Activated CD8-positive, alpha-beta memory T cell treated with anti-CD3 and anti-CD28 coated beads for 48 hours (primary cell): Measurements from ENCODE around the gene KLHL11.

ENCODE experiments used
- DNase-seq, 3 experiments: peaks; one replicate each; pipeline ENCODE4 v3.0.0-alpha.2; 2020; ENCODE audit warnings: low read depth in 2 of 3, low spot score in 2 of 3

KLHL11 gene, protein sequence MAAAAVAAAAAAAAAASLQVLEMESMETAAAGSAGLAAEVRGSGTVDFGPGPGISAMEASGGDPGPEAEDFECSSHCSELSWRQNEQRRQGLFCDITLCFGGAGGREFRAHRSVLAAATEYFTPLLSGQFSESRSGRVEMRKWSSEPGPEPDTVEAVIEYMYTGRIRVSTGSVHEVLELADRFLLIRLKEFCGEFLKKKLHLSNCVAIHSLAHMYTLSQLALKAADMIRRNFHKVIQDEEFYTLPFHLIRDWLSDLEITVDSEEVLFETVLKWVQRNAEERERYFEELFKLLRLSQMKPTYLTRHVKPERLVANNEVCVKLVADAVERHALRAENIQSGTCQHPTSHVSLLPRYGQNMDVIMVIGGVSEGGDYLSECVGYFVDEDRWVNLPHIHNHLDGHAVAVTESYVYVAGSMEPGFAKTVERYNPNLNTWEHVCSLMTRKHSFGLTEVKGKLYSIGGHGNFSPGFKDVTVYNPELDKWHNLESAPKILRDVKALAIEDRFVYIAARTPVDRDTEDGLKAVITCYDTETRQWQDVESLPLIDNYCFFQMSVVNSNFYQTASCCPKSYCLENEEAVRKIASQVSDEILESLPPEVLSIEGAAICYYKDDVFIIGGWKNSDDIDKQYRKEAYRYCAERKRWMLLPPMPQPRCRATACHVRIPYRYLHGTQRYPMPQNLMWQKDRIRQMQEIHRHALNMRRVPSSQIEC

DNA sequence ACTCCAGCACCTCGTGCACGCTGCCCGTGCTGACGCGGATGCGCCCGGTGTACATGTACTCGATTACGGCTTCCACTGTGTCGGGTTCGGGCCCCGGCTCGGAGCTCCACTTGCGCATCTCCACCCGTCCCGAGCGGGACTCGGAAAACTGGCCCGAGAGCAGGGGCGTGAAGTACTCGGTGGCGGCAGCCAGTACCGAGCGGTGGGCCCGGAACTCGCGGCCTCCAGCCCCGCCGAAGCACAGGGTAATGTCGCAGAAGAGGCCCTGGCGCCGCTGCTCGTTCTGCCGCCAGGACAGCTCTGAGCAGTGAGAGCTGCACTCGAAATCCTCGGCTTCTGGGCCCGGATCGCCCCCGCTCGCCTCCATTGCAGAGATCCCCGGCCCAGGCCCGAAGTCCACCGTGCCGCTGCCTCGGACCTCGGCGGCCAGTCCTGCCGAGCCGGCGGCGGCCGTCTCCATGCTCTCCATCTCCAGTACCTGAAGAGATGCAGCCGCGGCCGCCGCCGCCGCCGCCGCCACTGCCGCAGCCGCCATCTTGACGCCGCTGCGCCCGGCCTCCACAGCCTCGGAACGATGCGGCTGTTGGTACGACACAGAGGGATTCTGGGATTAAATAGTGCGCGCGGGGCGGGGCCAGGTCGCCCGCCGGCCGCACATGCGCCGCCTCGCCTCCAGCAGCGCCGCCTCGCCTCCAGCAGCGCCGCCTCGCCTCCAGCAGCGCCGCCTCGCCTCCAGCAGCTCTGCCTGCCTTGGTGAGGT lies at the start of gene KLHL11:
KLHL11 (minus strand) TSS at position 588 of the 760 bp plus-strand sequence; CDS start at position 535, 53 bp downstream.
- DNase-seq = peak; percentile 62 to 81 (median 73)

DNA sequence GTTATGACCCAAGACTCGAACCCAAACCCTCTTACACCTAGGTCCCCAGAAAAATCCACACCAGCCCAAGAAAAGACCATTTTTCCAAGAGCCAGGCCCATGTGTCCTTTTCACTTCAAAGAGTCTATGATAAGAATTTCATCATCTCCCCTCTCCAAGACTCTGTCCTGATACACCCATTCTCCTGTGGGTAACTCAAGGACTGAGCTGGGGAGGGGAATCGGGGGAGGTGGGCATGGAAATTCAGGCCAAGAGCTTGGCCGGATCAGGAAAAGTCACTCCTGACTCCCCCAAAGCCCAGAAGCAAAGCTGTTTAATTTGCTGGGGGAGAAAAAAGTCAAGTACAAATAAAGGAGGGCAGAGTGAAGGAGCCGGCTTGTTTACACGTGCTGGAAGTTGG lies 49.8 kb upstream of the KLHL11 start:
- no peak for DNase-seq

DNA sequence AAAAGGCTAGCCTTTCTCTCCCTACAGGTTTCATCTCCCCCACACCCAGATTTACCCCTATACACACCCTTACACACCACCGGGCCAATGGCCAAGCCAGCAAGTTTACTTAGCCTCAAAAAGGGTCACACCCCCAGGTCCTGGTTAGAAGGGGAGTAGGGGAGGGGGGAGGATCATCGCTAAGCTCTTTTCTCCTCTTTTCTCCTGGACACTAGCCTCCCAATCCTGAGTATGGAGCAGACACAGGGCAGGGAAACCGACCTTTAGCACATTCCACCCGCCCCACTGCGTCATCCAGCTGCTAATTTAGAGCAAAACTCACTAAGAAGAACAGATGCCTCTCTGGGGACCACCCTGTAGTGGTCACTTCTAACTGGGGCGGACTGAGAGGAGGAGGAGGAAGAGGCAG lies 49.1 kb upstream of the KLHL11 start:
- no peak for DNase-seq

DNA sequence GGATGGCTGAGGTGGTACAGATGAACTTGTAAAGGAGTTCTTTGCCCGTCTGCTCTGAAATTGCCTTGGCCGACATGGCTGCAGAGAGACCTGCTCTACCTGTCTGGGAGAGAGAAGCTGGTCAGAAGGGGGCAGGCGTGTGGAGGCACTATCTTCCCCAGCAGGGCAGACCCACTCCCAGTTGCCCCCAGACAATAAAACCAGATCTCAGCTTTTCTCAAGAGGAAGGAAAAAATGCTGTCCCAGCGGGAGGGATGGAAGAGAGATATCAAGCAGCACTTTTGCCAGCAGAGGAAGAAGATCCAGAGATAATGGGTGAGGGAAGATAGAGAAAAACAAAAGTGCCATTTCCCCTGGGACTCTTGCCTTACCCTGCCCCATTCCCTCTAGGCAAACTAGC lies 48.6 kb upstream of the KLHL11 start:
- no peak for DNase-seq

DNA sequence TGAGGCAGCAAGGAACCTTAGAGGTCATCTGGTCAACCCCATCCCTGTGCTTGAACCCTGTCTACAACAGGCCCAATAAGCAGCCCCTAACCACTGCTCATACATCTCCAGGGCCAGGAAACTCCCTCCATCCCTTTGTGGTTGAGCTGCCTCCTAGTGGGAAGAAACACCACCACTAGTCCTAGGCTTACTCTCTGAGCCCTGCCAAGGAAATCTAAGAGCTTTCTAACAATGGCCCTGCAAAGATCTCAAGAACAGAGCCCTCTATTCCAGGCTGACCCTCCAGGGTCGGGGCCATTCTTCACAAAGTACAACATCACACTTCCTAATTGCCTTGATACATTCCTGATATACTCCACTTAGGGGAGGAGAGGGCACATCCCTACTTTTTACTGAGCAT lies 47.7 kb upstream of the KLHL11 start:
- DNase-seq = no peak

DNA sequence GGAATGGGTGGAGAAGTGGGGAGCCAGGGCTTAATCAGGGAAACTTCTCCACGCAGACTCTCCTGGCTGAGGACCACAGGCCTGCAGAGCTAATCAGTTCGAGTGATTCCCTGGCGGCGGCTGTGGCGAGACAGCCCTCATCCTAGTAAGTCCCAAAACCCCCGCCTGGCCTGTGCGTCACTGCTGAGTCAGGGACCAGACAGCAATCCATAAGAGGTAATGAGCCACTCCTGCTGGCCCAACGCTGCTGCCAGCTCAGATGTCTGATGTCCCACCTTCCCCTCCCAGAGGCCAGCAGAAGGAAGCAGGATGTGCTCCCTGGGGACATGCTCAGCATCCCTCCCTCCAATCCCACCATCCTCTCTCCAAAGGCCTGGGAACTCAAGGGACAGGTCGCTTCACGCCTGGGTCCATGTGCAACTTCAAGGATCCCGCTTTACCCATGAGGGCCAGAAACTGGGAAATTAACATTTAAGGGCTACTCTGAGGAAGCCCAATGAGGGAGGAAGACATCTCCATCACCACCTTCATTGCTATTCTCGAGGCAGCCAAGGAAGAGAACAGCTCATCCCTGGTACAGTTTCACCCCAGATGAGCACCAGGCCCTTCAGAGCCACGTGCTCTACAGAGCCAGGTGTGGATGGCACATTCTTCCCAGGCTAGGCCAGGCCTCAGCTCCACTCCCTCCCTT lies 45.6 kb upstream of the KLHL11 start:
- DNase-seq = no peak

DNA sequence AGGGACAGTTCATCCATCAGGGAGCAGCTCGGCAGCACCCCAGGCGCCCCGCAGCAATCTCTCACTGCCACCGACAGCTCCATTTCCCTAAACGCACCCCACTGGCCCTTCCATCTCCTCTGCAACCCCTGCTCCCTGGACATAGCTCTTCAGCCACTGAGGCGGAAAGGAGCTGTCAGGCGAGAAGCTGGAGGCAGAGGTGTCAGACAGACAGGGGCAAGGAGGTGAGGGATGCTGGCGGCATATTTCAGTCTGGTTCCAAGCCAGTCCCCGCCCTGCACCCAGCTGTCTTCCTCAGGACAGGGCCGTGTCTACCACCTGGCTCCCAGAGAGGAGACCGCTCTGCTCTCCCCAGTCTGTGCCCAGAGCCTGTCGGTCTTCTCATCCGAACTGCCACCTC lies 43.9 kb upstream of the KLHL11 start:
- no peak for DNase-seq

DNA sequence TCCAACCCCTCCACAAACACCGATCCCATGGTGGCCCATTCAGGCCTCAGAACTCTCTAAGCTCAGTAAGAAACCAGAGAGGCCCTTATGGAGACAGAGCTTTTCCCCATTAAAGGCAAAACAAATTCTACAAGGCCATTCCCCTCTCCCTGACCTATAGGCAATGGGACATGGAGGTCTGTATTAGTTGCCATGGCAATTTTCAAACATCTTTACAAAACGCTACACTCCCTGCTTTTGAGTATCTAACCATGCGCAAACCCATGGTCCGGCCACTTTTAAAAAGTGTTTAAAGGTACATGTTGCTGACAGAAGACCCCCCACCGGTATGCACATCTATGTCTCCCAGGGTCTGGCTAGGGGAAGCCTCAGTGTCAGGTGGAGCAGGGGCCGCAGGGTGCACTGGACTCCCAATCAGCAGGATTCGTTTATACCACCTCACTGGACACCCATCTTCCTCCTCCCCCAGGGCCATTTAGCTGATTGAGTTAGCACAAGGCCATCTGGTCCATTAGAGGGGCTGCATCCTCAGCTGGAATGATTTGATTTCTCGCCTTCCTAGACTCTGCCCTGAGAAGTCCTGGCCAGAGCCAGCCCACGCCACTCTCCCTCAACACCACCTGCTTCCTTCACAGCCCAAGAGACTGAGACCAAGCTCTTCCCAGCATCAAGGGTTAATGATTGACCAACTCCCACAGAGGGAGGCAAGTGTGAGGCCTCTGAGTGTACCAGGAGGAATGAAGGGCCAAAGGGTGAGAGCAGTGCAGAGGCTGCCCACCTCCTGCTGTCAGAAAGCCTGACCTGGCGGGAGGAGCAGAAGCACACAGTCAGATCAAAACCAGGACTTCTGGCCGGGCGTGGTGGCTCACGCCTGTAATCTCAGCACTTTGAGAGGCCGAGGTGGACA lies 42.7 kb upstream of the KLHL11 start:
- DNase-seq = no peak

DNA sequence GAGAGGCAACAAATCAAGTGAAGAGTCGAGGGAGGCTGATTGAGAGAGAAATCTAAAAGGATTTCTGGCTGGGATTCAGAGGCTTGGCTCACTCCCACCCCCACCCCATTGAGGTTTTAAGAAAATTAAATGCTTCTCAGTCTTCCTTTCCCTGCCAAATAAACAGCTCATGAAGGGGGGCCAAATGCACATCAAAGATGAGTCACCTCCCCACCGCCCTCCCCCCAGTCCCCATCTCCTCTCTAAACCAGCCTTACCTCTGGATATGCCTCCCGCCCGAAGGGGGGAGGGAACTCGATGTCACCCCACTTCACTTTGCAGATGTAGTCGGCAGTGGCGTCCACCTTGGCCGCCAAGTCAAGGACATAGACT lies 41.9 kb upstream of the KLHL11 start:
- DNase-seq = no peak

DNA sequence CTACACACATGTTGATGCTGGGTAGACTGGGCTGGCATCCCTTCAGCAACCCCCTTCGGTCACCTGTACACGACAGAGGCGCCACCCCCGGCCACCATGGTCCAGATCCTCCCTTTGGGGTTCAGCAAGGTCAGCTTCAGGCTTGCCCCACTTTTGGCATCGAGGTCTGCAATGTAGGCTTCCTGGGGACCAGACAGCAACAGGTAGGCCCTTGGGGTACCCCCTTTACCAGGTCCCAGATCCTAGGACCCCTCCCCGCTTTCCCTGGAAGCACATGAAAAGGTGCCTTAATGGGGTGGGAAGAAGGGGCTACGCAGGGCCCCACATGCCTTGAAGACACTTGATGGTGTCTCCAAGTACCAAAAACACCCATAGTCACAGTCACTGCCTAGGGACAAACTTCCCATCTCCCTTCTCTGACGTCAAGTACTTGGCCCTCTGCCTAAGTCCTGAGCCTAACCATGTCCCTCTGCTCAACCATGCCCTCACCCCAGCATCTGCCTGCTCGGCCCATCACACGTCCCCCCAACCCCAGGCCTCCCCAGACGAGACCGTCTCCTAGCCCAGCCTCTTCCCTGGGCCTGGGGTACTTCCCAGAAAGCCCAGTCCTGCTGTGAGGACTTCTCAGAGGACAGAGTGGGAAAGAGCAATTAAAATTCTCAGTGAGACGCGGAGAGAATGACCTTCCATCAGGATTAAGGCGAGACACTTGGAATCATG lies 41.4 kb upstream of the KLHL11 start:
- DNase-seq = no peak

DNA sequence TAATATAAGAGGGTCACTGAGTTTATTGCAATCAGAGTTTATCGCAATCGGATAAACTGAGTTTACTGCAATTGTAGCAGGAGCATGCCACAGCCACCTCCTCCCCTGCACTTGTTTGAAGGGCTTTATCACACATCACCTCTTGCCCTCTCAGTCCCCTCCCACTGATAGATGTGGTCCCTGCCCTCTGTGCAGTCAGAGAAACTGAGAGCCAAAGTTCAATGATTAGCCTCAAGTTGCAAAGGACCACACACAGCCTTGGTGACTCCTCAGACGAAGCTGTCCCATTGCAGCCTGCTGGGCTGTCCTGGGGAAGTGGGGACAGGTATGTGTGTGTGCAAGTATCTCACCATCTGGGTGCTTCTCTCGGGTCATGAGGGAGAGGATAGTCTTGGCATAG lies 39.9 kb upstream of the KLHL11 start:
- no peak for DNase-seq

DNA sequence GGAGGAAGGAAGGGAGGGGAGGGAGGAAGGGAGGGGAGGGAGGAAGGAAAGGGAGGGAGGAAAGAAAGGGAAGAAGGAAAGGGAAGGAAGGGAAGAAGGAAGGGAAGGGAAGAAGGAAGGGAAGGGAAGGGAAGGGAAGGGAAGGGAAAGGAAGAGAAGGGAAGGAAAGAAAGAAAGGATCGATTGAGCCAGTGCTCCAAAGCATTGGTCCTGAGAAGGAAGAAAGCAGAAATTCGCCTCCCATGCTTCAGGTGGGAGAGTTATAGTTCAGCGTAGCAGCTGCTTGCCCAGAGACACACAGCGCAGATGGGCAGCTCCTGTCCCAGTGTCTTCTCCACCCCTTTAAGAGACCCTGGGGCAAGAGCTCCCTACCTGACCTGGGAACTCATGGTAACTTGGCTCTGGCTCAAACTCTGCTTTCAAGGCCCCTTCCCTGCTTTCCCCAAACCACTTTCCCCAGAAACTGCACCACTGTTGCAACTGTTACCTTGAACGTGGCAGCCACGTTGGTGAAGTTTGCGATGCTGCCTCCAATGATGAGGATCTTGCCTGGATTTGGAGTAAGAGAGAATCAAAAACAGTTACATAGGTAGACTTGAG lies 39.1 kb upstream of the KLHL11 start:
- no peak for DNase-seq

DNA sequence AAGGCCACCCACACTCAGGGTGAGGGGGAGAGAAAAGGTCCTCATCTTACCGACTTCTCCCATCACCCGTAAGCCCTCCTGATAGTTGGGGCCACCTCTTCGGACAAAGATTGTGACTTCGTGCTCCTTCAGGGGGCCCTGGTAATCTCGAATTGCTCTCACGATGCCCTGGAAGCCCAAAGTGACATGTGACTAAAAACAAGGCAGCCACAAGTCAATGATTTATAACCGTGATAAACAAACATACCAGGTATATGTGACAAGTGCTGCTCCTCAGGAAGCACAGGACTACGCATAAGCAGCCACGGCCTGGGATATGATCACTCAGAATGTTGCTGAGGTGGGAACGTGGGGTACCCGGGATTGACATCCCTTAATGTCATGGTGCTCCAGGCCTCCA lies 36.4 kb upstream of the KLHL11 start:
- no peak for DNase-seq

DNA sequence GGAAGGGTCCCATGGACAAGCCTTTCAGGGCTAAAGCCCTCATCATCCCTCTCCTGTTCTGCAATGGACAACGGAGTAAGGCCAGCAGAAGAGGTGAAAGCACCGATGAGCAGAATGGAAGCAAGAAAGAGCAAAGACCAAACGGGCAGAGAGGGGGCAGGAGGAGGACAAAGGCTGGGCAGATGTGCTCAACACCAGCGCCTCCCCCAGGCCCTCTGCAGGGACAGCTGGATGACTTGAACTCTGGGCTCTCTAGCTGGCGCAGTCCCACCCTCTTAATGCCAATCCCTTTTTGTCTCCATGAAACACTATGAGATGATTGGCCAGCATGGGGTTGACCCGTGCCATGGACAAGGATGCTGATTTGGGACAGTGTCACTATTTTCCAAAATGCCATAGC lies 31.5 kb upstream of the KLHL11 start:
- no peak for DNase-seq

DNA sequence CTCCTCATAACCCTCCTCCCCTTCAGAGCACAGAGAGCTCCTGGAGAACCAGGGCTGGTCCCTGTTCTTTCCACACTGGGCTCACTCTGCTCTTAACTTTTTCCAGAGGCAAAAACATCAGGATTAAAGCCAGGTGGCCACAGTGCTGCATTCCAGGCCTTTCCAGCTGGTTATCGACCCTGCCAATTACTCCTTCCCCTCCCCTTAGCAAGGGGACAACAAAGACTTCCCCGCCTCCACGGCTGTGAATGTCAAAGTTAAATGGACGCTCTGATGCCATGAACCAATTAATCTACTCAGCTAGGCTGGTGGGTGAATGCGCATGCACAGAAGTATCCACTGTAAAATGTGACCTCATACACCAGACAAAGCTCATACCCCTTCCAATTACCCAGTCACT lies 30.4 kb upstream of the KLHL11 start:
- DNase-seq = no peak

DNA sequence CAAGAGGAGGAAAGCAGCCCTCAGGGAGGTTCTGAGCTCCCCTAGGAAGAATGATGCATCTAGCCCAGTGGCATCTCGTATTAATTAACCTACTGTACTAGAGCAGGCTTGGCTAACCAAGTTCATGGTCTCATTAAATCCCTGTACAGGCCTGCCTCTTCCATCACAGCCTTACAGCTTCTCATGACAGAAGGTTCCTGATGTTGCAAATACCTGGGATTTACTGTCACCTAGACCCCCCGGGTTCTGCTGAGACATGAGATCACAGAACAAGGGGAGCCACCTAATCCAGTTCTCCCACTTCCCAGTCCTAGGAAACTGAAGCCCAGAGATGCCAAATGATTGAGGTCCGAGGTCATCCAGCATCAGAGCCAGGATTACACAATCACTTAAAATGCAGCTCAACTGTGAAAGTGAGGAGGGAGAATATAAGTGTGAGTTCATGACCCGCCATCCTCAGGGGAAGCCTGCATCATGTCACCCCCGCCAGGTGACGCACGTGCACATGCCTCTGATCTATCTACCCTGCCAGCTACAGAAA lies 29.6 kb upstream of the KLHL11 start:
- DNase-seq = no peak

DNA sequence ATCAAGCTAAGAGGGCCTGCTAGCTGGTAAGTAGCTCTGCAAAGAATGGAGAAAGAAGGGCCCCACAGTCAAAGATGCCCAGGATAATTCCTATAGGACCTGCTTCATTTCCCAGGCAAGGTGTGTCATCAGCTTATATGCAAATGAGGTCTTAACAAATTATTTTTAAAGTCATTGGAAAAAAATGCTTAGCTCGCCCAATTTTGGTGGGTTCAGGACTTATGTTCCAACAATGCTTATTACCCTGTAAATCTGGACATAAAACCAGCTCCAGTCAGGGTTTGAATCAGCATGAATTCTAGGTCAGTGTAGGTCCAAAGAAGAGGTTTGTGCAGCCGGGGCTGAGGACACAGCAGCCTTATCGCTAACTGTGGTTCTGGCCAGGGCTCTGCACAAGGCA lies 28.2 kb upstream of the KLHL11 start:
- no peak for DNase-seq

DNA sequence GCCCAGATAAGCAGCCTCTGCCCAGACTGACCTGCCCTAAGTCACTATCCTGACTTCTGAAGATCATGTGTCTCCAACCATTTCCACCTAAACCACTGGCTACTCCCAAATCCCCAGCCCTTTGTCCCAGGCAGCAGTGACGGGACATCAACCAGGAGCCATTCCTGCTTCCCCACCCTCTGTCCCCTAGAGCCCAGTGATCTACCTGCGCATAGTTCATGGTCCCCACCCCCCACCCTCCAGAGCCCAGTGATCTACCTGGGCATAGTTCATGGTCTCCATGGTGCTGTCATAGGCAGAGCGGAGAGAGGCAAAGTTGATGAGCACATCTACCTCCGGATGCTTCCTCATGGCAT lies 26.8 kb upstream of the KLHL11 start:
- no peak for DNase-seq
